ENCODE measurements around the gene SYTL2. TPM values are rescaled to one million over a fixed set of nuclear protein-coding genes. Genes with fewer than 3 reads are reported as not detected.

SYTL2 gene
- total and polyA plus RNA-seq, 12 donors: 2.9 to 16.1 (median 5.1) TPM

DNA sequence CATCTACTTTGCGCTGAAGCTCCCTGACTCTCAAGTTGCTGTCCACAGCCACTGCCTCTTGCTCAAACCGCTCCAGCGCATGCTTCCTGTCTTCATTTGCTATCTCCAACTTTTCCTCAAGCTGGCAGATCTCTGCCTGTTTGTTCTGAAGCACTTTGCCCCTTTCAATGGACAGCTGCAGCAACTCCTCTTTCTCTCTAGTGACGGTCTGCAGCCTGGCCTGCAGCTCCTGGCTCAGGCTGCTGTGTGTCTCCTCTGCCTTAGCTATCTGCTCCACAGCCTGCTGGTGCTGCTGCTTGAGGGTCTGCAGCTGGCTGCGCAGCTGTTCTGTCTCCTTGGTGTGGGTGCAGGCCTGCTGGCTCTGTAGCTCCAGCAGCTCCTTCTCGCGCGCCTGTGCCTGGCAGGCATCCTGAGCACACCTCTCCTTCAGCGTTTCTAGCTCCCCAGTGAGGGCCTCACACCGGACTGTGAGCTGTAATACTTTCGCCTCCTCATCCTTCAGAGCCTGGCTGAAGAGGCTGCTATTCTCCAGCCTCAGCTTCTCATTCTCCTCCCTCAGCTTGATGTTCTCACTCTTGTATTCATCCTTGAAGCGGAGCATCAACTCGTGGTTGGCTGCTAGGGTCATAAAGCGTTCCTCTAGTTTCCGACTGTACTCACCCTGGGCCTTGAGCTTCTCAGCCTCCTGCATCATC is 125.7 kb downstream of the SYTL2 start:
- ATAC-seq (peak in 7 of 8 donors; percentile 4 to 31 (median 6)), DNase-seq (peak in 1 of 2 donors; percentile 16)
- WGBS, 2 donors: 56% methylated on average over 15 of the region's 15 CpGs
- peak overlapping the region in 9 of 10 donors; percentile 8 to 56 (median 53) for H3K4me3 ChIP-seq
- H3K4me1 ChIP-seq: peaks cover 0 to 45% (median 16%) of the 10 kb centered on the region in 9 donors
- H3K27me3 ChIP-seq: no peaks in the 10 kb centered on the region
- H3K27ac ChIP-seq: peak overlapping the region in 9 of 10 donors; percentile 30 to 81 (median 71)
- TF ChIP-seq, protein P1, sequence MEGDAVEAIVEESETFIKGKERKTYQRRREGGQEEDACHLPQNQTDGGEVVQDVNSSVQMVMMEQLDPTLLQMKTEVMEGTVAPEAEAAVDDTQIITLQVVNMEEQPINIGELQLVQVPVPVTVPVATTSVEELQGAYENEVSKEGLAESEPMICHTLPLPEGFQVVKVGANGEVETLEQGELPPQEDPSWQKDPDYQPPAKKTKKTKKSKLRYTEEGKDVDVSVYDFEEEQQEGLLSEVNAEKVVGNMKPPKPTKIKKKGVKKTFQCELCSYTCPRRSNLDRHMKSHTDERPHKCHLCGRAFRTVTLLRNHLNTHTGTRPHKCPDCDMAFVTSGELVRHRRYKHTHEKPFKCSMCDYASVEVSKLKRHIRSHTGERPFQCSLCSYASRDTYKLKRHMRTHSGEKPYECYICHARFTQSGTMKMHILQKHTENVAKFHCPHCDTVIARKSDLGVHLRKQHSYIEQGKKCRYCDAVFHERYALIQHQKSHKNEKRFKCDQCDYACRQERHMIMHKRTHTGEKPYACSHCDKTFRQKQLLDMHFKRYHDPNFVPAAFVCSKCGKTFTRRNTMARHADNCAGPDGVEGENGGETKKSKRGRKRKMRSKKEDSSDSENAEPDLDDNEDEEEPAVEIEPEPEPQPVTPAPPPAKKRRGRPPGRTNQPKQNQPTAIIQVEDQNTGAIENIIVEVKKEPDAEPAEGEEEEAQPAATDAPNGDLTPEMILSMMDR (IDR thresholded peaks at IDR 0.05): no peak
- intact Hi-C loops (cut with DNase I): no loop called here
- H3K36me3 ChIP-seq: no peaks in the 10 kb centered on the region
- no peaks in the 10 kb centered on the region for H3K9me3 ChIP-seq

DNA sequence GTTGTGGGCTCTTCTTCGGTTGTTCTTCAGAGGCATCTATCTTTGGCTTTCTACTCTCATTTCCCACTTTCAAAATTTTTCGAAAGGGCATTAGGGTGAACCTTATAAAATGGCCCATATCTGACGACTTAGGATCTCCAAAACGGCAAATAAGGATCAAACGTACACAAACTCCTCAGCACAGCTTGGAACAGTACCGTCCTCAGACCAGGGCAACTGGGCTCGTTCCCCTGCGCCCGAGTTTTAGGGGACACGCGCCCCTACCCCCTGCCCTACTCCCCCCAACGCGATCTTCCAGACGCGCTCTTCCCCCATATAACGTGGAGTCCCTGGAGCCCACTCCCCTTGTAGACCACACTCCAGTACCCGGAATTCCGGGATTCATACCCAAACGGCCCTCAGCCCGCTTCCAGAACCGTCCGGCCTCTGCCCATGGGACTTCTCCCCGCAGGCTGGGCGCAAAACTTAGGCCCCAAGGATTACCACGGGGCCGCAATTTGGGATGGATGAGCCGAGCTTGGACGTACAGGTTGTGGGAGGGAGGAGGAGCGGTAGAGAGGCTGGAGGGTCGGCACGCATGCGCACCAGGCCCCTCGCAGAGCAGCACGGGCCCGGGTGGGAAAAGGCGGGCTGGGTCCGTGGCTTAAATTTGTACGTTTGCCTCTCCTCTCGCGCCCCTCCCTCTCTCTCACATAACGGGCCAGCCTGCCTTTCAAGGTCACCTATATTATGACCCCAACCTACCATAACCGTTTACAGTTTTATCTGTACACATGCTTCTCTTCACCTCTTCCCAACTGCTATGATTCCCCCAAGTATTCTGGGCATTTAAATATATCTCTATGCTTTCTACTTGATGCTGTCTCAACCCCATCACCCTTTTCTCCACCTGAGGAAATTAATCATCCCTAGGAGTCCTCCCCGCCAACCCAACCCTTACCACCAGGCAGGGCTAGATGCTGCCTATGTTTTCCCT is 128.3 kb downstream of the SYTL2 start:
- no peaks in the 10 kb centered on the region for H3K27me3 ChIP-seq
- peak overlapping the region in 8 of 10 donors; percentile 3 to 70 (median 44) for H3K27ac ChIP-seq
- ATAC-seq: peak in 7 of 8 donors; percentile 50 to 84 (median 75)
- H3K9me3 ChIP-seq: no peaks in the 10 kb centered on the region
- no peaks in the 10 kb centered on the region for H3K36me3 ChIP-seq
- H3K4me3 ChIP-seq: peak overlapping the region; percentile 53 to 68 (median 62)
- WGBS, 2 donors: 19 to 23% methylated on average over 43 of the region's 43 CpGs
- intact Hi-C loops (cut with DNase I): no loop called here
- TF ChIP-seq, protein P1 (IDR thresholded peaks at IDR 0.05): no peak
- DNase-seq: peak; percentile 72 to 84
- peaks cover 0 to 45% (median 16%) of the 10 kb centered on the region in 9 donors for H3K4me1 ChIP-seq

DNA sequence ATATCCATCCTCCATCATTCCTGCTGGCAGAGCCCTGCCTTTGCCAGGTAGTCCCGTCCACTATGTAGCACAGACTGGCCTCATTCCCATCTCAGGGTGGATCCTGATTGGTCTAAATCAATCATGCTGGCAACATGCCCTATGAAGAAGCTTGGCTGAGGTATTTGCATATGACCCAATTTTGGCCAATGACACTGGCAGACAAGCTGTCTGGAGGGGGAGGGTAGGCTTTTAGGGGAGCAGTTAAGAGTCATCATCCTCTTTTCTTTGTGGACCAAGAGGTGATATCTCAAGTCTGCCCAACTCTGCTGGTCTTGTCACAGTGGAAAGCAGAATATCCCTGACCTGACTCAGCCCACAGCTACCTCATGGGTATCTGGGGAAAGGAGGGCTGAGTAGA is 130.0 kb downstream of the SYTL2 start:
- DNase-seq (no peak), ATAC-seq (no peak)
- Histone ChIP-seq H3K27ac (no peak overlapping the region), H3K4me3 (no peak overlapping the region), H3K9me3 (no peaks in the 10 kb centered on the region), H3K27me3 (no peaks in the 10 kb centered on the region), H3K36me3 (no peaks in the 10 kb centered on the region), H3K4me1 (peaks cover 0 to 38% (median 9%) of the 10 kb centered on the region in 9 donors)
- 71 to 75% methylated on average over 1 of the region's 1 CpG for WGBS, 2 donors
- intact Hi-C loops (cut with DNase I): no loop called here
- TF ChIP-seq, protein P1 (IDR thresholded peaks at IDR 0.05): no peak

DNA sequence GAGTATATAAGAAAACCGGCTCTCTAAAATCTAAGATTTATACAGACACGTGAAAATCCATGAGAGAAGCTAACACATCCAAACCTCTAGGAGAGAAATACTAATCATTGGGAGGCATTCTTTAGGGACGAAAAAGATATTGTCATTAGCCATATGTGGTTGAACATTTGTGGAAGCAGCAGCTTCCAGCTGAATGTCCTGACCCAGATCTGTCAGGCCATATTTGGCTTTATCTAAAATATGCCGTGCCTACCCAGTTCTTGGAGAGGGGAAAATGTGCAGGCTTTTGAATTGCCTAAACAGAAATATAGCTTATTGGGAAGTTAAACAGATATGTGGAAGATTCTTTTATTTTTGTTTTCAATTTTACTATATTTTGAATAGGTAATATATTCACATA is 131.4 kb downstream of the SYTL2 start:
- 68 to 75% methylated on average over 4 of the region's 4 CpGs for WGBS, 2 donors

More for the DNA sequence above, 131.4 kb downstream of the SYTL2 start:
- DNase-seq: no peak
- Histone ChIP-seq H3K36me3 (no peaks in the 10 kb centered on the region), H3K4me3 (no peak overlapping the region), H3K27ac (no peak overlapping the region), H3K9me3 (peaks cover 0 to 2% (median 0%) of the 10 kb centered on the region in 11 donors), H3K4me1 (peaks cover 0 to 26% (median 7%) of the 10 kb centered on the region in 9 donors), H3K27me3 (no peaks in the 10 kb centered on the region)
- no peak for ATAC-seq
- TF ChIP-seq, protein P1 (IDR thresholded peaks at IDR 0.05): no peak
- intact Hi-C loops (cut with DNase I): no loop called here
